GM23338 (cell line): Measurements from ENCODE around the gene SIK2. TPM values are rescaled to one million over a fixed set of nuclear protein-coding genes. Genes with fewer than 3 reads are reported as not detected.
A peak's percentile ranks its signal among the peaks of the same experiment; 100 is the strongest.

Experiments used
- ATAC-seq: fragments of 200-7000 bp; cut with Tn5 transposase; 3 replicates; pipeline ENCODE4 v1.9.1; 2020
- DNase-seq: peaks from one replicate; pipeline ENCODE4 v3.0.0-alpha.2; 2015; ENCODE audit warnings: low spot score
- H2AFZ ChIP-seq: fragments of 200-600 bp; sonication (generic); 2 replicates; pipeline ENCODE4 v1.8.0; 2016; ENCODE audit warnings: antibody characterized with exemption, mild to moderate bottlenecking, moderate library complexity
- H3F3A ChIP-seq: fragments of 200-600 bp; sonication (generic); replicated peaks from 2 replicates; pipeline ENCODE4 v1.8.0; 2017; ENCODE audit warnings: antibody characterized with exemption, mixed run types, low read depth
- H3K27ac ChIP-seq: fragments of 200-600 bp; sonication (generic); 2 replicates; pipeline ENCODE4 v1.6.1; 2016; ENCODE audit warnings: low read depth
- H3K27me3 ChIP-seq: fragments of 200-600 bp; sonication (generic); 2 replicates; pipeline ENCODE4 v1.8.0; 2016; ENCODE audit warnings: mild to moderate bottlenecking, mixed run types, moderate library complexity; ENCODE audit not compliant: insufficient read depth
- H3K36me3 ChIP-seq: fragments of 200-600 bp; sonication (generic); 2 replicates; pipeline ENCODE4 v1.8.0; 2016; ENCODE audit warnings: mild to moderate bottlenecking; ENCODE audit not compliant: insufficient read depth
- H3K4me1 ChIP-seq: fragments of 200-600 bp; sonication (generic); 2 replicates; pipeline ENCODE4 v1.8.0; 2016; ENCODE audit warnings: mild to moderate bottlenecking, moderate library complexity; ENCODE audit not compliant: insufficient read depth
- H3K4me2 ChIP-seq: fragments of 200-600 bp; sonication (generic); 2 replicates; pipeline ENCODE4 v1.7.1; 2017; ENCODE audit warnings: mixed run types
- H3K4me3 ChIP-seq: fragments of 200-600 bp; sonication (generic); 2 replicates; pipeline ENCODE4 v1.6.1; 2016; ENCODE audit warnings: mixed run types
- H3K79me2 ChIP-seq: fragments of 200-600 bp; sonication (generic); replicated peaks from 2 replicates; pipeline ENCODE4 v1.8.0; 2017; ENCODE audit warnings: mild to moderate bottlenecking; ENCODE audit not compliant: insufficient read depth
- H3K9me2 ChIP-seq: fragments of 200-600 bp; sonication (generic); 2 replicates; pipeline ENCODE4 v1.8.0; 2017; ENCODE audit not compliant: insufficient read depth
- H4K20me1 ChIP-seq: fragments of 200-600 bp; sonication (generic); replicated peaks from 2 replicates; pipeline ENCODE4 v1.8.0; 2017; ENCODE audit warnings: mild to moderate bottlenecking; ENCODE audit not compliant: insufficient read depth
- H3K27ac Mint-ChIP-seq: 2 replicates; pipeline ENCODE4 v1.8.0; 2020; ENCODE audit warnings: inconsistent platforms, mild to moderate bottlenecking, moderate library complexity, mixed read lengths
- H3K27me3 Mint-ChIP-seq: 3 replicates; pipeline ENCODE4 v1.8.0; 2022; ENCODE audit warnings: low read depth, mild to moderate bottlenecking, moderate library complexity, mixed read lengths, inconsistent platforms; ENCODE audit not compliant: insufficient read depth, poor library complexity
- H3K36me3 Mint-ChIP-seq: 3 replicates; pipeline ENCODE4 v1.8.0; 2021; ENCODE audit warnings: low read depth, mild to moderate bottlenecking, inconsistent platforms, moderate library complexity, mixed read lengths
- H3K4me1 Mint-ChIP-seq: 3 replicates; pipeline ENCODE4 v1.8.0; 2020; ENCODE audit warnings: mild to moderate bottlenecking, inconsistent platforms, mixed read lengths
- H3K4me3 Mint-ChIP-seq: 3 replicates; pipeline ENCODE4 v1.8.0; 2021; ENCODE audit warnings: moderate library complexity, mild to moderate bottlenecking, inconsistent platforms, mixed read lengths
- H3K9me3 Mint-ChIP-seq: 3 replicates; pipeline ENCODE4 v1.8.0; 2020; ENCODE audit warnings: moderate library complexity, mild to moderate bottlenecking, inconsistent platforms, mixed read lengths
- CREB1 ChIP-seq: fragments of 250-450 bp; sonication (Bioruptor Pico); IDR thresholded peaks from 2 replicates; pipeline ENCODE4 v1.5.0; 2020; ENCODE audit warnings: low read depth, mild to moderate bottlenecking, moderate library complexity
- EZH2 ChIP-seq: fragments of 200-600 bp; sonication (generic); IDR thresholded peaks from one replicate; pipeline ENCODE4 v1.8.0; 2017; ENCODE audit warnings: antibody characterized with exemption, mild to moderate bottlenecking, low read depth; ENCODE audit not compliant: unreplicated experiment
- EZH2phosphoT487 ChIP-seq: fragments of 200-600 bp; sonication (generic); IDR thresholded peaks from one replicate; pipeline ENCODE4 v1.8.1; 2018; ENCODE audit warnings: antibody characterized with exemption; ENCODE audit not compliant: unreplicated experiment
- JUNB ChIP-seq: IDR thresholded peaks from one replicate; pipeline ENCODE4 v1.6.1; 2016; ENCODE audit warnings: antibody characterized with exemption; ENCODE audit not compliant: unreplicated experiment
- NANOG ChIP-seq: IDR thresholded peaks from 2 replicates; pipeline ENCODE4 v1.6.1; 2016; ENCODE audit warnings: antibody characterized with exemption, borderline replicate concordance
- POLR2AphosphoS5 ChIP-seq: IDR thresholded peaks from 2 replicates; pipeline ENCODE4 v1.6.1; 2016; ENCODE audit warnings: antibody characterized with exemption, low read depth
- STAT1 ChIP-seq: IDR thresholded peaks from one replicate; pipeline ENCODE4 v1.6.1; 2016; ENCODE audit warnings: antibody characterized with exemption; ENCODE audit not compliant: unreplicated experiment
- ZNF331 ChIP-seq: fragments of 250-450 bp; sonication (Bioruptor Pico); IDR thresholded peaks from 2 replicates; pipeline ENCODE4 v1.5.0; 2020; ENCODE audit warnings: low read depth, mild to moderate bottlenecking, moderate library complexity
- polyA plus RNA-seq: library from polyadenylated mRNA; unstranded; fragments of >200 nt; fragmentation: Nextera tagmentation; extraction: Ambion mirVana; gene quantifications from 2 replicates; pipeline ENCODE4 v1.2.1, GENCODE V29; 2016
- total RNA-seq: library from RNA; depleted of rRNA; stranded (reverse); fragments of >200 nt; shearing (Covaris generic); gene quantifications from 2 replicates; pipeline ENCODE4 v1.2.3, GENCODE V29; 2014
- TF ChIP-seq, protein P1 (sequence below): IDR thresholded peaks from one replicate; pipeline ENCODE4 v1.6.1; 2018; ENCODE audit warnings: antibody characterized with exemption; ENCODE audit not compliant: unreplicated experiment
- TF ChIP-seq, protein P2 (sequence below): IDR thresholded peaks from 2 replicates; pipeline ENCODE4 v1.6.1; 2016; ENCODE audit warnings: antibody characterized with exemption
- TF ChIP-seq, protein P3 (sequence below), 2 experiments: fragments of 200-600 bp in 1 of 2; sonication (generic) in 1 of 2; conservative IDR thresholded peaks; 2 replicates each; pipeline versions ENCODE4 v1.5.1 to v1.6.1; 2016 to 2017; ENCODE audit warnings: antibody characterized with exemption in 2 of 2, low read depth in 2 of 2, mild to moderate bottlenecking in 2 of 2, moderate library complexity in 1 of 2

SIK2 gene
- total and polyA plus RNA-seq, 2 experiments from 2014 or later: 2.3 to 6.7 TPM

DNA sequence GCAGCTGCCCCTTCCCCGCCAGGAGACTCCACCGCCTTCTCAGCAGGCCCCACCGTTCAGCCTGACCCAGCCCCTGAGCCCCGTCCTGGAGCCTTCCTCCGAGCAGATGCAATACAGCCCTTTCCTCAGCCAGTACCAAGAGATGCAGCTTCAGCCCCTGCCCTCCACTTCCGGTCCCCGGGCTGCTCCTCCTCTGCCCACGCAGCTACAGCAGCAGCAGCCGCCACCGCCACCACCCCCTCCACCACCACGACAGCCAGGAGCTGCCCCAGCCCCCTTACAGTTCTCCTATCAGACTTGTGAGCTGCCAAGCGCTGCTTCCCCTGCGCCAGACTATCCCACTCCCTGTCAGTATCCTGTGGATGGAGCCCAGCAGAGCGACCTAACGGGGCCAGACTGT, 121.3 kb downstream of the SIK2 start (continued):
- TF ChIP-seq ZNF331 (CRISPR knock-in tag) (no peak), POLR2AphosphoS5 (no peak)
- TF ChIP-seq, protein P1, sequence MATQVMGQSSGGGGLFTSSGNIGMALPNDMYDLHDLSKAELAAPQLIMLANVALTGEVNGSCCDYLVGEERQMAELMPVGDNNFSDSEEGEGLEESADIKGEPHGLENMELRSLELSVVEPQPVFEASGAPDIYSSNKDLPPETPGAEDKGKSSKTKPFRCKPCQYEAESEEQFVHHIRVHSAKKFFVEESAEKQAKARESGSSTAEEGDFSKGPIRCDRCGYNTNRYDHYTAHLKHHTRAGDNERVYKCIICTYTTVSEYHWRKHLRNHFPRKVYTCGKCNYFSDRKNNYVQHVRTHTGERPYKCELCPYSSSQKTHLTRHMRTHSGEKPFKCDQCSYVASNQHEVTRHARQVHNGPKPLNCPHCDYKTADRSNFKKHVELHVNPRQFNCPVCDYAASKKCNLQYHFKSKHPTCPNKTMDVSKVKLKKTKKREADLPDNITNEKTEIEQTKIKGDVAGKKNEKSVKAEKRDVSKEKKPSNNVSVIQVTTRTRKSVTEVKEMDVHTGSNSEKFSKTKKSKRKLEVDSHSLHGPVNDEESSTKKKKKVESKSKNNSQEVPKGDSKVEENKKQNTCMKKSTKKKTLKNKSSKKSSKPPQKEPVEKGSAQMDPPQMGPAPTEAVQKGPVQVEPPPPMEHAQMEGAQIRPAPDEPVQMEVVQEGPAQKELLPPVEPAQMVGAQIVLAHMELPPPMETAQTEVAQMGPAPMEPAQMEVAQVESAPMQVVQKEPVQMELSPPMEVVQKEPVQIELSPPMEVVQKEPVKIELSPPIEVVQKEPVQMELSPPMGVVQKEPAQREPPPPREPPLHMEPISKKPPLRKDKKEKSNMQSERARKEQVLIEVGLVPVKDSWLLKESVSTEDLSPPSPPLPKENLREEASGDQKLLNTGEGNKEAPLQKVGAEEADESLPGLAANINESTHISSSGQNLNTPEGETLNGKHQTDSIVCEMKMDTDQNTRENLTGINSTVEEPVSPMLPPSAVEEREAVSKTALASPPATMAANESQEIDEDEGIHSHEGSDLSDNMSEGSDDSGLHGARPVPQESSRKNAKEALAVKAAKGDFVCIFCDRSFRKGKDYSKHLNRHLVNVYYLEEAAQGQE: no peak

DNA sequence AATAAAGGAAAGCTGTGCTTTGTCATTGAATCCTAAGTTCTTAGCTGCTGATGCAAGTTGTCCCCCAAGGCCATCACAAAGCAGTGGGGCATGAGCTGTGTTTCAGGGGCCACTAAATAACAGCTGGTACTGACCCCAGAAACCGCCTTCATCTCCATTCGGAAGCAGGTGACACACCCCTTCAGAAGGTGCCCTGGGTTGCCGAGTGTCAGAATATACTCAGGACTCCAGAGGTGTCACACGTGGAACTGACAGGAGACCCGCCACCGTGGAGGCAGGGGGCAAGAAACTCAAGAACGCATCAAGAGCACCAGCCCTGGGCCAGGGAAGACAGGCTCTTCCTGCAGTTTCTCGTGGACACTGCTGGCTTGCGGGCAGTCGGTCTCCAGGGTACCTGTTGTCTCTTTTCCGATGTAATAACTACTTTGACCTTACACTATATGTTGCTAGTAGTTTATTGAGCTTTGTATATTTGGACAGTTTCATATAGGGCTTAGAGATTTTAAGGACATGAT, 122.4 kb downstream of the SIK2 start:
- no peak overlapping the region for H3K4me3 Mint-ChIP-seq
- 0 out of 2 replicates have a peak, but pooled peaks cover 3% of the 10 kb centered on the region for H3K36me3 ChIP-seq
- no peak for DNase-seq

More for the DNA sequence above, 122.4 kb downstream of the SIK2 start:
- Histone ChIP-seq H3K27me3 (no peaks in the 10 kb centered on the region), H3K9me2 (no peaks in the 10 kb centered on the region), H3K4me1 (peaks cover 7% of the 10 kb centered on the region), H3K79me2 (no peaks in the 10 kb centered on the region), H2AFZ (no peak overlapping the region), H3K4me2 (no peak overlapping the region), H3K4me3 (no peak overlapping the region), H3K27ac (0 out of 2 replicates have a peak overlapping the region, but pooled peaks have one; percentile 50), H3F3A (no peaks in the 10 kb centered on the region), H4K20me1 (peaks cover 7% of the 10 kb centered on the region; the same call in 1 of the 2 replicates)
- Mint-ChIP-seq H3K27ac (no peak overlapping the region), H3K36me3 (peaks cover 36% of the 10 kb centered on the region), H3K27me3 (peaks cover 8% of the 10 kb centered on the region), H3K4me1 (peaks cover 15% of the 10 kb centered on the region), H3K9me3 (no peaks in the 10 kb centered on the region)
- ATAC-seq: no peak
- TF ChIP-seq STAT1 (no peak), NANOG (no peak), JUNB (no peak), EZH2phosphoT487 (no peak), ZNF331 (CRISPR knock-in tag) (no peak), CREB1 (no peak), EZH2 (no peak)
- TF ChIP-seq, protein P1: no peak
- TF ChIP-seq, protein P2, sequence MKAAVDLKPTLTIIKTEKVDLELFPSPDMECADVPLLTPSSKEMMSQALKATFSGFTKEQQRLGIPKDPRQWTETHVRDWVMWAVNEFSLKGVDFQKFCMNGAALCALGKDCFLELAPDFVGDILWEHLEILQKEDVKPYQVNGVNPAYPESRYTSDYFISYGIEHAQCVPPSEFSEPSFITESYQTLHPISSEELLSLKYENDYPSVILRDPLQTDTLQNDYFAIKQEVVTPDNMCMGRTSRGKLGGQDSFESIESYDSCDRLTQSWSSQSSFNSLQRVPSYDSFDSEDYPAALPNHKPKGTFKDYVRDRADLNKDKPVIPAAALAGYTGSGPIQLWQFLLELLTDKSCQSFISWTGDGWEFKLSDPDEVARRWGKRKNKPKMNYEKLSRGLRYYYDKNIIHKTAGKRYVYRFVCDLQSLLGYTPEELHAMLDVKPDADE: no peak
- TF ChIP-seq, protein P3, sequence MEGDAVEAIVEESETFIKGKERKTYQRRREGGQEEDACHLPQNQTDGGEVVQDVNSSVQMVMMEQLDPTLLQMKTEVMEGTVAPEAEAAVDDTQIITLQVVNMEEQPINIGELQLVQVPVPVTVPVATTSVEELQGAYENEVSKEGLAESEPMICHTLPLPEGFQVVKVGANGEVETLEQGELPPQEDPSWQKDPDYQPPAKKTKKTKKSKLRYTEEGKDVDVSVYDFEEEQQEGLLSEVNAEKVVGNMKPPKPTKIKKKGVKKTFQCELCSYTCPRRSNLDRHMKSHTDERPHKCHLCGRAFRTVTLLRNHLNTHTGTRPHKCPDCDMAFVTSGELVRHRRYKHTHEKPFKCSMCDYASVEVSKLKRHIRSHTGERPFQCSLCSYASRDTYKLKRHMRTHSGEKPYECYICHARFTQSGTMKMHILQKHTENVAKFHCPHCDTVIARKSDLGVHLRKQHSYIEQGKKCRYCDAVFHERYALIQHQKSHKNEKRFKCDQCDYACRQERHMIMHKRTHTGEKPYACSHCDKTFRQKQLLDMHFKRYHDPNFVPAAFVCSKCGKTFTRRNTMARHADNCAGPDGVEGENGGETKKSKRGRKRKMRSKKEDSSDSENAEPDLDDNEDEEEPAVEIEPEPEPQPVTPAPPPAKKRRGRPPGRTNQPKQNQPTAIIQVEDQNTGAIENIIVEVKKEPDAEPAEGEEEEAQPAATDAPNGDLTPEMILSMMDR (conservative IDR thresholded peaks at IDR 0.05; ENCODE audit: low read depth in 2 of 2): no peak
